ENCODE results near the gene DNAJB6. TPM values are rescaled to one million over a fixed set of nuclear protein-coding genes. Genes with fewer than 3 reads are reported as not detected.

Gene DNAJB6
- total RNA-seq, 1 experiment from 2014 or later = 89.7 TPM

GRCh38 chr7:157397731-157398691 is 61.2 kb downstream of the DNAJB6 start:
- no peaks in the 10 kb centered on the region for H3K9me3 ChIP-seq
- H3K27me3 ChIP-seq = no peaks in the 10 kb centered on the region
- H3K4me3 ChIP-seq = no peak overlapping the region
- no peaks in the 10 kb centered on the region for H3K36me3 ChIP-seq
- DNase-seq = no peak

DNA sequence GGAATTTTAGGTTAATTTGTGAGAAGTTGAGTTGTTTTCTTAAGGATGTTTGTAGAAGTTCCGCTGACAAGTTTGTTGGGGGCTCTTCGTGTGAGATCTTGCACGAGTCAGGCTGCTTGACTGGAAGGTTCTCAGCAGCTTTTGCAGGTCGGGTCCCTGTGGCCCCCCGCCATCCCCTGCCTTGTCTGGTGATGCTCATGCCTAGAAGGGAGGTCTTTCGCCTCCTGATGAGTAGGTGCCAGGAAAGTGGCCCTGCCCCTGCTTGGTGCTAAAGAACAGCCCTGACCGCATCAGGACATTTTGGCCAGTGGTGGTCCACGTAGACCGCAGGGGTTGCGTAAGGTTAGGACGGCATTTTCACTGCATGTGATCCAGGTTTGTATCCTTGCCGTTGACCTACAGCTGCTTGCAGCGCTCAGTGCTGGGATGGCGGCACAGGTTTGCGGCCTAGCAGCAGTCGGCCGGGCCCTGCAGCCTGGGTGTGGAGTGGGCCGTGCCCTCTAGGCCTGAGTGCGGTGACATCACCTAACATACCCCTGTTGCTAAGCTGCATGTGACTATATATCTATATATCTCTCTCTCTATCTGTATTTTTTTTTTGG is 62.4 kb downstream of the DNAJB6 start:
- no peaks in the 10 kb centered on the region for H3K27me3 ChIP-seq
- DNase-seq = no peak
- no peaks in the 10 kb centered on the region for H3K9me3 ChIP-seq
- H3K4me3 ChIP-seq = no peak overlapping the region
- H3K36me3 ChIP-seq = no peaks in the 10 kb centered on the region

- Histone ChIP-seq H3K4me3 (no peak overlapping the region), H3K9me3 (no peaks in the 10 kb centered on the region), H3K27me3 (no peaks in the 10 kb centered on the region), H3K36me3 (no peaks in the 10 kb centered on the region)
- DNase-seq = no peak
These were observed 63.5 kb downstream of the DNAJB6 start for GRCh38 chr7:157400171-157400860.

GRCh38 chr7:157401567-157402387 is 65.0 kb downstream of the DNAJB6 start:
- Histone ChIP-seq H3K4me3 (no peak overlapping the region), H3K27me3 (no peaks in the 10 kb centered on the region), H3K36me3 (no peaks in the 10 kb centered on the region), H3K9me3 (no peaks in the 10 kb centered on the region)
- no peak for DNase-seq

DNA sequence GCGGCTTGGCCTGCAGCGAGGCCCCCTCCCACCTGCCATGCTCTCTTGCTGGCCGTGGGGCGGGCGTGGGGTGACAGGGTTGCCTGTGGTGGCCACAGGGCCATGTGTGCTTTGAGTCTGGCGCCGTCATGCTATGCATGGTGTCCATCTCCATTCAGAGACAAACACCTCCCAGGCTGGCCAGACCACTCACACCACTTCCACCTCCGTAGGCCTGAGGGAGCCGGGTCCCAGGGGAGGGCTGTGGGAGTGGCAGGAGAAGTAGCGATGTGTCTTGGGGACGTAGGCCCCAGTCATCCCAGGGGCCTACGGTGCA is 65.5 kb downstream of the DNAJB6 start:
- Histone ChIP-seq H3K36me3 (no peaks in the 10 kb centered on the region), H3K27me3 (no peaks in the 10 kb centered on the region), H3K9me3 (no peaks in the 10 kb centered on the region), H3K4me3 (no peak overlapping the region)
- DNase-seq = no peak

- no peak for DNase-seq
- Histone ChIP-seq H3K27me3 (no peaks in the 10 kb centered on the region), H3K9me3 (no peaks in the 10 kb centered on the region), H3K36me3 (no peaks in the 10 kb centered on the region), H3K4me3 (no peak overlapping the region)
These were observed 66.2 kb downstream of the DNAJB6 start for GRCh38 chr7:157402911-157403534.

DNA sequence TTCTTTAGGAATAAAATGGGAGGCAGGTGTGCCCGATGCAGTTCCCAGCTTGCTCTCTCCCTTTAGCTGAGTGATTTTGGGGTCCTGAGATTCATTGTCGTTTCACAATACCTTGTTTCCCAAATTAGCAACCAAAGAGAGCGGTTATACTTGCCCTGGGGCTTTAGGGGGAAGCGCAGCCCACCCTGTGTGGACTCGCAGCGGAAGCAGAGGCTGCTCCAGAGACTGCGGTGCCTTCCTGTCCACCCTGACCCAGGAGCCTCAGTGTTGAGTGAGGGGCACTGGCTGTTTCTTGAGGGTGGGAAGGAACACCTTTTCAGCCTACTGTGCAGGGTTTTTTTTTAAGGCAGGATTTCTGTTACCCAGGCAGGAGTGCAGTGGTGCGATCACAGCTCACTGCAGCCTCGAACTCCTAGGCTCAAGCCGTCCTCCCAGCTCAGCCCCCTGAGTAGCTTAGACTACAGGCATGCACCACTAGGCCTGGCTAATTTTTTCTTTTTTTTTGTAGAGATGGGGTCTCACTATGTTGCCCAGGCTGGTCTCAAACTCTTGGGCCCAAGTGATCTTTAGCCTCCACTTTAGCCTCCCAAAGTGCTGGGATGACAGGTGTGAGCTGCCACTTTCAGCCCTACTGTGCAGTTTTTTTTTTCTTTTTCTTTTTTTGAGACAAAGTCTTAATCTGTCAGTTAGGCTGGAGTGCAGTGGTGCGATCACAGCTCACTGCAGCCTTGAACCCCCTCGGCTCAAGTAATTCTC is 67.0 kb downstream of the DNAJB6 start:
- no peaks in the 10 kb centered on the region for H3K27me3 ChIP-seq
- no peaks in the 10 kb centered on the region for H3K36me3 ChIP-seq
- H3K9me3 ChIP-seq = no peaks in the 10 kb centered on the region
- no peak for DNase-seq
- H3K4me3 ChIP-seq = no peak overlapping the region

DNA sequence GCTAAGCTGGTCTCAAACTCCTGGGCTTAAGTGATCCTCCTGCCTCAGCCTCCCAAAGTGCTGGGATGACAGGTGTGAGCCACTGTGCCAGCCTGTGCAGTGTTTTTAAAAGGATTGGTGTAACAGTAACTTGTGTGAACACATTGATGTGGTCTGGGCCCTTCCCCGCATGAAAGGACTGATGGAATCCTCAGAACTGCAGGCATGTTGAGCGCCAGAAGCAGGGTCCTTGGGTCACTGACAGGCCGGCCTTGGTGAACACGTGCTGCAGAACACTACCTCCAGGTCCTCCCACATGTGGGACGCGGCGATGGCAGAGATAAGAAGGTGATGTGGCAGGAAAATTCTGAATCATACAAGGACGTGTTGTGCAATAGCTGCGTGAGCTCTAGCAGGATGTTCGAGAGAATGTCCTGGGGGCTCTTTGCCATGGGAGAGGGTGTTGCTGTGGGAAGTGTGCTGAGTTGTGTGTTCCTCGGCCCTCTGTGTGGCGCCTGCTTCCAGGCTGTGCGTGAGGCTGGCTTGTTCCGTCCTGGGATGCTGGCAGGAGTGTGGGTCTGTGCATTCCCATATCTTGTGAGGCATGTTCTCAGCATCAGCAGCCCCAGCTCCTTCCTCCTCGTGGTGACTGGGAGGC is 68.2 kb downstream of the DNAJB6 start:
- H3K27me3 ChIP-seq = no peaks in the 10 kb centered on the region
- no peak overlapping the region for H3K4me3 ChIP-seq
- no peaks in the 10 kb centered on the region for H3K36me3 ChIP-seq
- no peaks in the 10 kb centered on the region for H3K9me3 ChIP-seq
- DNase-seq = no peak

- H3K36me3 ChIP-seq = no peaks in the 10 kb centered on the region
- H3K4me3 ChIP-seq = no peak overlapping the region
- no peaks in the 10 kb centered on the region for H3K9me3 ChIP-seq
- H3K27me3 ChIP-seq = no peaks in the 10 kb centered on the region
- DNase-seq = no peak
These were observed 68.7 kb downstream of the DNAJB6 start for GRCh38 chr7:157405501-157405900.

- Histone ChIP-seq H3K27me3 (no peaks in the 10 kb centered on the region), H3K9me3 (no peaks in the 10 kb centered on the region), H3K4me3 (no peak overlapping the region), H3K36me3 (no peaks in the 10 kb centered on the region)
- no peak for DNase-seq
These were observed 69.4 kb downstream of the DNAJB6 start for GRCh38 chr7:157405914-157406810.

DNA sequence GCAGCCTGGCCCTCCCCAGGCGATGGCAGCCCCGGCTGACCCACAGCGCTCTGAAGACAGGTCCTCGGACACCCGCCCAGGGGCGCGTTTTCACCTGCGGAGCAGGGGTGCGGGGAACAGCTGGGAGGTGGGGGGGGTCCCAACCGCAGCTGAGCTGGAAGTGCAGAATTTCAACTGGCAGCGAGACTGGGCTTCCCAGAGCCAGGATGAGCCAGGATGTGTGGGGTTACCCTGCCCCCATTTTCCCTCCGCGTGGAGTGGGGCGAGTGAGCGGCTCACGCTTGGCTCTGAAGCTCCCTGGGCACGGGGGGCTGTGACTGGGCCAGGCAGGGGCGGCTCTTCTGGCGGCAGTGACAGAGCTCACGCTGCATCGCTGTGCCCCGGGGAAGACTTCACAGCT is 70.2 kb downstream of the DNAJB6 start:
- no peak for DNase-seq
- no peak overlapping the region for H3K4me3 ChIP-seq
- H3K27me3 ChIP-seq = no peaks in the 10 kb centered on the region
- H3K9me3 ChIP-seq = no peaks in the 10 kb centered on the region
- no peaks in the 10 kb centered on the region for H3K36me3 ChIP-seq

GRCh38 chr7:157407512-157408257 is 70.9 kb downstream of the DNAJB6 start:
- H3K27me3 ChIP-seq = no peaks in the 10 kb centered on the region
- DNase-seq = no peak
- no peak overlapping the region for H3K4me3 ChIP-seq
- H3K9me3 ChIP-seq = no peaks in the 10 kb centered on the region
- no peaks in the 10 kb centered on the region for H3K36me3 ChIP-seq

DNA sequence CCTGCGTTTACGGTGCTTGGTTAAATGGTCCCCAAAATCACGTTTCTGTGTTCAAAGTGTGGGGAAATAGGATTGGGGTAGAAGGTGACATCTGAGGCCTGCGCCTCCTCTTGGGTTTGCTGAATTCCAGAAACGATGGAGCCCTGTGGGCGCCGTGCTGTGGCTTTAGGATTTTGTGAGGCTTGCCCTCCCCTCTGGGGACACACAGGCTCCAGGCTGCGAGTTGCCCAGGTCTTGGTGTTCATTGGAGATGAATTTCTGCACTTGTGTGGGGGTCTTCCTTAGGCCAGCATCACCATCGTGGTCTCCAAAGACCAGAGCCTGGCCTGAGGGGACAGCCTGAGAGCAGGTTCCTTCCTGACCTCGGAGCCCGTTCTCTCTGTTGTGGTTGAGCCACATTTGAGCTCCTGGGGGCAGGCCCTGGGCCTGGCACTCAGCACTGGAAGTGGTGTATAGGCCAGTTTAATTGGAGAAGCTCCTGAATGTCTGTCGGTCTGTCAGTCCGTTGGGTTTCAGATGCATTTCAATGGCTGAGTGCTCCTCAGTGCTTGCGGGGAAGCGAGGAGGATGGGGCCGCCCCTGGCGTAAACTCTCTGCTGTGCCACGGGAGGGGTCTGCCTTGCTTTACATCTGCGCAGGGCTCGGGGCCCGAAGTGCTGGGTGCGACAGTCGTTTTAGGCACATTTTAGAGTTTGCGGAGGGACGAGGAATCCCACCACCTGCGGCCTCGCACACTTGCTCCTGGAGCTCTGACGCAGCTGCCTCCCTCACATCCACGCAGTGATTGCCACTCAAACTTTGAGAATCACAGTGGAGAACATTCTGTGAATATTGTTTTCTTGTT is 71.7 kb downstream of the DNAJB6 start:
- Histone ChIP-seq H3K9me3 (no peaks in the 10 kb centered on the region), H3K27me3 (no peaks in the 10 kb centered on the region), H3K36me3 (no peaks in the 10 kb centered on the region), H3K4me3 (no peak overlapping the region)
- no peak for DNase-seq

All from MG63 (cell line).